A673 (cell line): ENCODE data around the gene MKNK2. TPM values are rescaled to one million over a fixed set of nuclear protein-coding genes. Genes with fewer than 3 reads are reported as not detected.

ENCODE experiments used
- BruUV-seq: library from RNA; stranded (reverse); fragments of 400-500 nt; replicated peaks from 2 replicates; lab custom pipeline; 2021; lab: Mats Ljungman, UMichigan
- CTCF ChIA-PET: fragments of 300-600 bp; sonication (Branson Sonifier 250); formaldehyde crosslinking; loops from one replicate; lab custom pipeline; 2022; ENCODE audit warnings: antibody characterized with exemption; lab: Charles Lee
- POLR2A ChIA-PET: fragments of 300-600 bp; sonication (Branson Sonifier 250); formaldehyde crosslinking; loops from one replicate; lab custom pipeline; 2022; ENCODE audit warnings: antibody characterized with exemption; ENCODE audit not compliant: low non-redundant PET; lab: Charles Lee
- DNase-seq: peaks from one replicate; pipeline ENCODE4 v3.0.0-alpha.2; 2015; ENCODE audit warnings: low spot score
- H3K27ac ChIP-seq: fragments of 200-600 bp; sonication (generic); 2 replicates; pipeline ENCODE4 v1.5.1; 2016; ENCODE audit warnings: mixed run types, low read depth, mild to moderate bottlenecking, mixed read lengths, antibody characterized with exemption, low read length; ENCODE audit not compliant: poor library complexity, severe bottlenecking
- H3K27me3 ChIP-seq: fragments of 200-600 bp; sonication (generic); replicated peaks from 2 replicates; pipeline ENCODE4 v1.6.1; 2017; ENCODE audit warnings: mixed run types, low read depth, mild to moderate bottlenecking, mixed read lengths, antibody characterized with exemption, low read length; ENCODE audit not compliant: insufficient read depth, poor library complexity
- H3K36me3 ChIP-seq: fragments of 200-600 bp; sonication (generic); 2 replicates; pipeline ENCODE4 v1.6.1; 2016; ENCODE audit warnings: mixed run types, mild to moderate bottlenecking, mixed read lengths, antibody characterized with exemption, low read length; ENCODE audit not compliant: insufficient read depth, poor library complexity, severe bottlenecking
- H3K4me1 ChIP-seq: fragments of 200-600 bp; sonication (generic); 2 replicates; pipeline ENCODE4 v1.6.1; 2017; ENCODE audit warnings: mixed run types, mild to moderate bottlenecking, mixed read lengths, antibody characterized with exemption, low read length; ENCODE audit not compliant: insufficient read depth, poor library complexity, severe bottlenecking
- H3K4me3 ChIP-seq: fragments of 200-600 bp; sonication (generic); 2 replicates; pipeline ENCODE4 v1.5.1; 2016; ENCODE audit warnings: low read depth, mixed run types, mild to moderate bottlenecking, mixed read lengths, low read length; ENCODE audit not compliant: poor library complexity, severe bottlenecking
- H3K9me3 ChIP-seq: fragments of 200-600 bp; sonication (generic); 2 replicates; pipeline ENCODE4 v1.6.1; 2016; ENCODE audit warnings: mixed run types, low read depth, mild to moderate bottlenecking, mixed read lengths, antibody characterized with exemption, low read length; ENCODE audit not compliant: poor library complexity, severe bottlenecking
- CTCF ChIP-seq: fragments of 300-800, 200-600 bp; sonication (generic); conservative IDR thresholded peaks from 2 replicates; pipeline ENCODE4 v1.5.1; 2017; ENCODE audit warnings: low read depth, mild to moderate bottlenecking, antibody characterized with exemption, low read length, moderate library complexity, mixed read lengths
- EZH2 ChIP-seq: fragments of 200-600 bp; sonication (generic); IDR thresholded peaks from 2 replicates; pipeline ENCODE4 v1.6.1; 2017; ENCODE audit warnings: borderline replicate concordance, low read depth, mild to moderate bottlenecking, mixed read lengths, antibody characterized with exemption, low read length; ENCODE audit not compliant: poor library complexity, severe bottlenecking
- intact Hi-C: fragments of 100-400 bp; cut with micrococcal nuclease; formaldehyde crosslinking; loops from one replicate; pipeline ENCODE4 v1.10.0; 2022; ENCODE audit not compliant: unreplicated experiment
- total RNA-seq: library from RNA; stranded (reverse); gene quantifications from 2 replicates; pipeline ENCODE4 v1.2.3, GENCODE V29; 2021

Gene MKNK2
- total RNA-seq, 1 experiment from 2014 or later: 106 TPM

- H3K27ac ChIP-seq: no peak overlapping the region
- no peaks in the 10 kb centered on the region for H3K27me3 ChIP-seq
- no peak for TF ChIP-seq CTCF
- TF ChIP-seq EZH2: no peak
- intact Hi-C loops: no loop called here
- ChIA-PET CTCF (interaction anchor here (0.5 kb wide), 1 partner anchor 41 kb away, joined by 4 read pairs; no protein-coding TSS in a partner anchor), POLR2A (interaction anchor here (0.6 kb wide), 1 partner anchor 1966 kb away, joined by 13 read pairs; no protein-coding TSS in a partner anchor)
- peaks cover 5% of the 10 kb centered on the region for H3K36me3 ChIP-seq
- DNase-seq: no peak
- peaks cover 6% of the 10 kb centered on the region for H3K9me3 ChIP-seq
- no peak overlapping the region for H3K4me3 ChIP-seq
- BruUV-seq: no TSS peak
- peaks cover 16% of the 10 kb centered on the region for H3K4me1 ChIP-seq
Observed at GRCh38 chr19:2033115-2033824, 17.8 kb downstream of the MKNK2 start.

GRCh38 chr19:2032296-2032941, 18.6 kb downstream of the MKNK2 start:
- Histone ChIP-seq H3K4me1 (peaks cover 16% of the 10 kb centered on the region), H3K9me3 (peaks cover 6% of the 10 kb centered on the region), H3K27me3 (no peaks in the 10 kb centered on the region), H3K4me3 (no peak overlapping the region), H3K36me3 (no peaks in the 10 kb centered on the region), H3K27ac (peak overlapping the region; percentile 86)
- DNase-seq: peak; percentile 92
- intact Hi-C loops: no loop called here
- ChIA-PET POLR2A (interaction anchor here (0.6 to 1.3 kb wide), 2 partner anchors 9 to 1967 kb away, joined by 5 to 13 read pairs; no protein-coding TSS in a partner anchor), CTCF (no interaction called here)
- TF ChIP-seq EZH2 (no peak), CTCF (no peak)
- no TSS peak for BruUV-seq

GRCh38 chr19:2027361-2027760, 23.7 kb downstream of the MKNK2 start:
- no peak for DNase-seq
- POLR2A ChIA-PET: no interaction called here
- Histone ChIP-seq H3K4me1 (peaks cover 10% of the 10 kb centered on the region), H3K4me3 (no peak overlapping the region), H3K27ac (no peak overlapping the region), H3K36me3 (no peaks in the 10 kb centered on the region), H3K27me3 (no peaks in the 10 kb centered on the region), H3K9me3 (no peaks in the 10 kb centered on the region)
- CTCF ChIA-PET: no interaction called here
- intact Hi-C loops: no loop called here
- BruUV-seq: no TSS peak
- TF ChIP-seq EZH2 (no peak), CTCF (no peak)
